ENCODE results near the gene FRAS1.
"Not testable (repeated sequence)": the region's sequence is repeated elsewhere in the genome, so short reads cannot be mapped to it uniquely, and the experiment has no call there.

FRAS1 gene

DNA sequence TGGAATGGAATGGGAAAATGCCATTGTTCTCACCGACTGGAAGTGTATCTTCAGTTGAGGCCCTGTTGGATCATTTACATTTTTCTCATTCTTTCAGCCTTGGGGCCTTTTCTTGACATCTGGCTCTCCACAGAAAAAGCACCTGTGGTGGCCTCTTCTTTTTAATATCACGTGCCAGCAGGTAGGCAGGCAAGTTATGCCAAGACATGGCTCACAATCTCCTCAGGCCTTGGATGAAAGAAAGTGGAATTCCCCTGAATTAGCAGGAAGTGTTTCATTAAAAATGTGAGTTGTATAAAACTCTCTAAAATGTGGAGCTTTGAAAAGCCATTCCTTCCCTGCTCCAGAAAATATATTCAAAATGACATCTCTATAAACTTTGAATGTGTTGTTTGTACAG, 122.1 kb downstream of the FRAS1 start:
- peaks cover 19% of the 10 kb centered on the region for H3K9me3 Mint-ChIP-seq
- intact Hi-C loops (cut with micrococcal nuclease): no loop called here
- H3K4me3 Mint-ChIP-seq: no peak overlapping the region
- H3K4me1 Mint-ChIP-seq (ENCODE audit: low read depth): no peaks in the 10 kb centered on the region
- no peaks in the 10 kb centered on the region for H3K27me3 Mint-ChIP-seq
- H3K36me3 Mint-ChIP-seq (ENCODE audit: low read depth): no peaks in the 10 kb centered on the region
- no peak overlapping the region for H3K27ac Mint-ChIP-seq

DNA sequence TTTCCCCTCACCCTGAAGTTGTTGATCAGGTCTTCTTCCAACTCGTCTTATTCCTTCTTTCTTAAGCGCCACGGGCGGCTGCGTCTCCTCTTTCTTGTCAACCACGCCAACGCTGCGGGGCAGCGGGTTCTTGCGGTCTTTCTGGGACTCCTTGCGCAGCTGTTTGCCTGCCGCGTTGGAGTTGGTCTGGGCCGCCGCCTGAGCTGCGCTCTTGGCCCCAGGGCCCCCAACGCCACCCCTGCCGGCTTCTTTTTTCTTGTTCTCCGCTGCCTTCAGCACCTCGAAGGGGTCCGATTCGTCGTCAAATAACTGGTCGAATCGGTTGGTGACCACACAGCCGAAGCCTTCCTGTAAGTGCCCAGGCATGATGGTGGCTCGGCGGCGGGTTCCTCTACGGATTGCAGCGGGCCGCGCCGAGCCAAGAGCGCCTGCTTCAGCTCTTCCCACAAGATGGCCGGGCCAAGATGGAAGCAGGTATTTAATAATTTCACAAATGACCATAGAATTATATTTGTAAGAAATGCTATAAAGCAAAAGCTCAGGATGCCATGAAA, 124.6 kb downstream of the FRAS1 start:
- H3K4me1 Mint-ChIP-seq (ENCODE audit: low read depth); intact Hi-C loops (cut with micrococcal nuclease); H3K27ac Mint-ChIP-seq; H3K4me3 Mint-ChIP-seq; H3K27me3 Mint-ChIP-seq; H3K36me3 Mint-ChIP-seq (ENCODE audit: low read depth): not testable (repeated sequence)
- peaks cover 19% of the 10 kb centered on the region for H3K9me3 Mint-ChIP-seq

GRCh38 chr4:78184584-78184983, 127.5 kb downstream of the FRAS1 start:
- no peak overlapping the region for H3K4me3 Mint-ChIP-seq
- H3K36me3 Mint-ChIP-seq (ENCODE audit: low read depth): no peaks in the 10 kb centered on the region
- no peaks in the 10 kb centered on the region for H3K27me3 Mint-ChIP-seq
- peaks cover 19% of the 10 kb centered on the region for H3K9me3 Mint-ChIP-seq
- intact Hi-C loops (cut with micrococcal nuclease): no loop called here
- H3K4me1 Mint-ChIP-seq (ENCODE audit: low read depth): no peaks in the 10 kb centered on the region
- no peak overlapping the region for H3K27ac Mint-ChIP-seq

DNA sequence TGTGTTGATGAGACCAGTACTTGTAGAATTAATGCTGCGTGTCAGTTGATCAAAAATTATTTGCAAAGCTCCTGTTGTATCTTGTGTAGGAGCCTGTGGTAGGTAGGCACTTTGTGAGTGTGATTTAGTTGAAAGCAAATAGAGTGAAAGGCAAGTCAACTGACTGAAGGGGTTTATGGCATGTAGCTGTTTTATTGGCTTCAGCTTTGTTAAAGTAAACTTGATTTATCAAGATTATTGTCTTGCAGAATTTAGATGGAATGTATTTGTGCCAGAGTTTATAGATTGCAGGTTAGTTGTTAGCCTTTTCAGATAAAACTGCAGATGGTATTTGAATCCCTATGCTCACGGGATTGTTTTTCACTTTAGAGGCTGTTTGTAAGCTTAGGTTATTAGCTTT, 128.0 kb downstream of the FRAS1 start:
- H3K4me3 Mint-ChIP-seq: no peak overlapping the region
- no peaks in the 10 kb centered on the region for H3K36me3 Mint-ChIP-seq (ENCODE audit: low read depth)
- intact Hi-C loops (cut with micrococcal nuclease): no loop called here
- H3K4me1 Mint-ChIP-seq (ENCODE audit: low read depth): no peaks in the 10 kb centered on the region
- H3K27ac Mint-ChIP-seq: no peak overlapping the region
- peaks cover 19% of the 10 kb centered on the region for H3K9me3 Mint-ChIP-seq
- H3K27me3 Mint-ChIP-seq: no peaks in the 10 kb centered on the region

- no peak overlapping the region for H3K4me3 Mint-ChIP-seq
- no peaks in the 10 kb centered on the region for H3K36me3 Mint-ChIP-seq (ENCODE audit: low read depth)
- peaks cover 7% of the 10 kb centered on the region for H3K9me3 Mint-ChIP-seq
- no peaks in the 10 kb centered on the region for H3K4me1 Mint-ChIP-seq (ENCODE audit: low read depth)
- H3K27me3 Mint-ChIP-seq: no peaks in the 10 kb centered on the region
- intact Hi-C loops (cut with micrococcal nuclease): no loop called here
- H3K27ac Mint-ChIP-seq: no peak overlapping the region
Measured at GRCh38 chr4:78186597-78187543, 129.7 kb downstream of the FRAS1 start.

- Mint-ChIP-seq H3K27ac (no peak overlapping the region), H3K36me3 (ENCODE audit: low read depth) (no peaks in the 10 kb centered on the region), H3K4me3 (no peak overlapping the region), H3K4me1 (ENCODE audit: low read depth) (no peaks in the 10 kb centered on the region), H3K9me3 (peaks cover 17% of the 10 kb centered on the region), H3K27me3 (no peaks in the 10 kb centered on the region)
- intact Hi-C loops (cut with micrococcal nuclease): no loop called here
Measured at GRCh38 chr4:78190068-78190467, 132.9 kb downstream of the FRAS1 start.

DNA sequence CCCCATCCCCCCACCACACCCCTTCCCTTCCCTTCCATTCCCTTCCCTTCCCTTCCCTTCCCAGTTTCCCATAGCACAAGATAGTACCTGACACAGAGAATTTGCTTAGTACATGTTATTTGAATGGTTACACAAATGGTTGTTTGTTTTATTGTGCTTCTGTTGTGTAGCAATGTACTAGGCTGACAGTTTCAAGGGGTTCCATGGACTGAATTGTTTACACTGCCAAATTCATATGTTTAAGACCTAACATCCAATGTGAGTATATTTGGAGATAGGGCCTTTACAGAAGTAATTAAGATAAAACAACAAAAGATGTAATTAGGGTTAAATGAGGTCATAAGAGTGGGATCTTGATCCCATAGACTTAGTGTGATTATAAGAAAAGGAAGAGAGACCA, 133.5 kb downstream of the FRAS1 start:
- no peaks in the 10 kb centered on the region for H3K27me3 Mint-ChIP-seq
- intact Hi-C loops (cut with micrococcal nuclease): no loop called here
- H3K27ac Mint-ChIP-seq: no peak overlapping the region
- H3K4me3 Mint-ChIP-seq: no peak overlapping the region
- no peaks in the 10 kb centered on the region for H3K4me1 Mint-ChIP-seq (ENCODE audit: low read depth)
- H3K36me3 Mint-ChIP-seq (ENCODE audit: low read depth): no peaks in the 10 kb centered on the region
- peaks cover 17% of the 10 kb centered on the region for H3K9me3 Mint-ChIP-seq

GRCh38 chr4:78197947-78198346, 140.8 kb downstream of the FRAS1 start:
- Mint-ChIP-seq H3K27me3 (no peaks in the 10 kb centered on the region), H3K36me3 (ENCODE audit: low read depth) (no peaks in the 10 kb centered on the region), H3K9me3 (peaks cover 21% of the 10 kb centered on the region), H3K4me1 (ENCODE audit: low read depth) (no peaks in the 10 kb centered on the region), H3K27ac (no peak overlapping the region), H3K4me3 (no peak overlapping the region)
- intact Hi-C loops (cut with micrococcal nuclease): no loop called here

DNA sequence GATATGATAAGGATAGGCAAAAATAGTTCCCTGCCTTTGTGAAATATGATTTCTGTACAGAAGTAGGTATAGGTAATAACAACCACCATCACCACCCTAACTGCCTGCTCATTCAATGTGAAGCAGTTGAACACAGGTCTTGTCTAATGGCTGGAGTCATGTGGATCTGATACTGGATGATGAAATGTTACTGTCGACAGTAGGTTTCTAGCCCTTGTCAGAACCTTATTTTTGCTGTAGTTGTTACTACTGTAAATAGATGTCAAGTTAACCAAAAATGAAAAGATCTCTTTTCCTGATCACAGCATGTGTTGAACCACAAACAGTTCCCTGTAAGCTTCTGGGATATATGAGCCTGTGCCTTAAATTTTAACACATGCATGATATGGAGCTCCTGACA, 142.9 kb downstream of the FRAS1 start:
- H3K36me3 Mint-ChIP-seq (ENCODE audit: low read depth): no peaks in the 10 kb centered on the region
- H3K9me3 Mint-ChIP-seq: peaks cover 9% of the 10 kb centered on the region
- no peak overlapping the region for H3K27ac Mint-ChIP-seq
- no peaks in the 10 kb centered on the region for H3K4me1 Mint-ChIP-seq (ENCODE audit: low read depth)
- intact Hi-C loops (cut with micrococcal nuclease): no loop called here
- H3K4me3 Mint-ChIP-seq: no peak overlapping the region
- no peaks in the 10 kb centered on the region for H3K27me3 Mint-ChIP-seq

GRCh38 chr4:78200949-78201348, 143.8 kb downstream of the FRAS1 start:
- no peak overlapping the region for H3K4me3 Mint-ChIP-seq
- peaks cover 9% of the 10 kb centered on the region for H3K9me3 Mint-ChIP-seq
- no peak overlapping the region for H3K27ac Mint-ChIP-seq
- no peaks in the 10 kb centered on the region for H3K27me3 Mint-ChIP-seq
- intact Hi-C loops (cut with micrococcal nuclease): no loop called here
- H3K36me3 Mint-ChIP-seq (ENCODE audit: low read depth): no peaks in the 10 kb centered on the region
- H3K4me1 Mint-ChIP-seq (ENCODE audit: low read depth): no peaks in the 10 kb centered on the region

DNA sequence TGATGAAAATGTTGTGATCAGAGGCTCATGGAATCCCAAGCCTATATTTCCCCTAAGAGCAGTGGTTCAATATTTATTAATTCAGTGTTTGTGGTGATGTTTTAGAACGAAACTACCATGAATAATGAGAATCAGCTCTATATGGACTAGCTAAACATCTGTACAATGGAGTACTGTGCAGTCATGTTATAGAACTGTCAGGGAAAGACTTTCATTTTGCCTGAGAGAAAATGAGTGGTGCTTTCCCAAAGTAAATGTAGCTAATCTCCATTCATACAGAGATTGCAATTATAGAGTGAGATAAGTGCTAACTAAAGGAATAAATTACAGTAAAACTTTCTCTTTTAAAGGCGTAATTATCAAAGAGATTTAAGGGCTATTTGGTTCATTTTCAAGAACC, 147.1 kb downstream of the FRAS1 start:
- no peaks in the 10 kb centered on the region for H3K36me3 Mint-ChIP-seq (ENCODE audit: low read depth)
- no peak overlapping the region for H3K27ac Mint-ChIP-seq
- intact Hi-C loops (cut with micrococcal nuclease): no loop called here
- no peak overlapping the region for H3K4me3 Mint-ChIP-seq
- no peaks in the 10 kb centered on the region for H3K4me1 Mint-ChIP-seq (ENCODE audit: low read depth)
- no peaks in the 10 kb centered on the region for H3K27me3 Mint-ChIP-seq
- H3K9me3 Mint-ChIP-seq: no peaks in the 10 kb centered on the region

- no peak overlapping the region for H3K4me3 Mint-ChIP-seq
- H3K36me3 Mint-ChIP-seq (ENCODE audit: low read depth): no peaks in the 10 kb centered on the region
- no peaks in the 10 kb centered on the region for H3K9me3 Mint-ChIP-seq
- intact Hi-C loops (cut with micrococcal nuclease): no loop called here
- no peaks in the 10 kb centered on the region for H3K4me1 Mint-ChIP-seq (ENCODE audit: low read depth)
- no peak overlapping the region for H3K27ac Mint-ChIP-seq
- no peaks in the 10 kb centered on the region for H3K27me3 Mint-ChIP-seq
Measured at GRCh38 chr4:78205591-78205990, 148.5 kb downstream of the FRAS1 start.

- Mint-ChIP-seq H3K9me3 (no peaks in the 10 kb centered on the region), H3K27ac (no peak overlapping the region)
- intact Hi-C loops (cut with micrococcal nuclease): no loop called here
Measured at GRCh38 chr4:78207541-78207940, 150.4 kb downstream of the FRAS1 start.

GRCh38 chr4:78207951-78208350, 150.8 kb downstream of the FRAS1 start:
- Mint-ChIP-seq H3K27me3 (no peaks in the 10 kb centered on the region), H3K4me1 (ENCODE audit: low read depth) (no peaks in the 10 kb centered on the region), H3K4me3 (no peak overlapping the region), H3K27ac (no peak overlapping the region), H3K9me3 (no peaks in the 10 kb centered on the region), H3K36me3 (ENCODE audit: low read depth) (no peaks in the 10 kb centered on the region)
- intact Hi-C loops (cut with micrococcal nuclease): no loop called here

More at GRCh38 chr4:78207541-78207940, 150.4 kb downstream of the FRAS1 start:
- no peaks in the 10 kb centered on the region for H3K36me3 Mint-ChIP-seq (ENCODE audit: low read depth)
- no peak overlapping the region for H3K4me3 Mint-ChIP-seq
- H3K27me3 Mint-ChIP-seq: no peaks in the 10 kb centered on the region
- no peaks in the 10 kb centered on the region for H3K4me1 Mint-ChIP-seq (ENCODE audit: low read depth)

DNA sequence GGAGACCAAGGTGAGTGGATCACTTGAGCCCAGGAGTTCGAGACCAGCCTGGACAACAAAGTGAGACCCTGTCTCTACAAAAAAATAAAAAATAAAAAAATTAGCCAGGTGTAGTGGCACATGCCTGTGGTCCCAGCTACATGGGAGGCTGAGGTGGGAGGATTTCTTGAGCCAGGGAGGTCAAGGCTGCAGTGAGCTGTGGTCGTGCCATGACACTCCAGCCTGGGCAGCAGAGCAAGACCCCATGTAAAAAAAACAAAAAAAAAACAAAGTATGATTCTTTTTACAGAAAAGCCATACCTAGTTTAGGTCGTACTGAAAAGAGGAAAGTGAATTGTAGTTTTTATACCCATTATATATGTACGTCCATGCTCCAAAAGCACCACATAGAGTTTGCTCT, 151.8 kb downstream of the FRAS1 start:
- H3K4me1 Mint-ChIP-seq (ENCODE audit: low read depth); H3K27ac Mint-ChIP-seq; H3K9me3 Mint-ChIP-seq; intact Hi-C loops (cut with micrococcal nuclease); H3K36me3 Mint-ChIP-seq (ENCODE audit: low read depth); H3K4me3 Mint-ChIP-seq; H3K27me3 Mint-ChIP-seq: not testable (repeated sequence)

Data from dendritic cell treated with granulocyte-macrophage colony-stimulating factor and Interleukin-4, amounts not matched to agents 40 ng/mL and 50 ng/mL, for 4 days (primary cell).